ENCODE measurements around the gene BPIFA2.
"Not testable (repeated sequence)": the region's sequence is repeated elsewhere in the genome, so short reads cannot be mapped to it uniquely, and the experiment has no call there.

Gene BPIFA2, protein sequence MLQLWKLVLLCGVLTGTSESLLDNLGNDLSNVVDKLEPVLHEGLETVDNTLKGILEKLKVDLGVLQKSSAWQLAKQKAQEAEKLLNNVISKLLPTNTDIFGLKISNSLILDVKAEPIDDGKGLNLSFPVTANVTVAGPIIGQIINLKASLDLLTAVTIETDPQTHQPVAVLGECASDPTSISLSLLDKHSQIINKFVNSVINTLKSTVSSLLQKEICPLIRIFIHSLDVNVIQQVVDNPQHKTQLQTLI

DNA sequence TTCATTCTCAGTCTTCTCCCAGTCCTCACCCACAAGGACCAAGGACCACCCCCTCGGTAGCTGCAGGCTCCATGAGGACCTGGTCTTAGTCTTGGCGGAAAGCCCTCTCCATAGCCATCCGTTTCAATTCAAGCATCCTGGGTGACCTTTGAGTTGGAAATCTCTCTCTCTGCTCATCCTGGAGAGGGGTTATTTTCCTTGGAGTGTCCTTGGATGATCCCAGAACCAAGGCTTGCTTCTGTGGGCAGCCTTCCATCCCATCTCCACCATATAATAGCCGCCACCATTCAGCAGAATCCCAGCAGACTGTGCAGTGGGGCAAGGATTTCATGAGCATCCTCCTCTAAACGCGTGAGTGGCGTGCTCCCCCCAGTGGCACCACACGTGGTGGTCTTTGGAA is at the start of gene BPIFA2:
Gene BPIFA2 (plus strand): TSS at position 301 of the 400 bp plus-strand sequence. CDS start 987 bp downstream, outside the sequence.
- no peak for DNase-seq (ENCODE audit: low spot score)

DNA sequence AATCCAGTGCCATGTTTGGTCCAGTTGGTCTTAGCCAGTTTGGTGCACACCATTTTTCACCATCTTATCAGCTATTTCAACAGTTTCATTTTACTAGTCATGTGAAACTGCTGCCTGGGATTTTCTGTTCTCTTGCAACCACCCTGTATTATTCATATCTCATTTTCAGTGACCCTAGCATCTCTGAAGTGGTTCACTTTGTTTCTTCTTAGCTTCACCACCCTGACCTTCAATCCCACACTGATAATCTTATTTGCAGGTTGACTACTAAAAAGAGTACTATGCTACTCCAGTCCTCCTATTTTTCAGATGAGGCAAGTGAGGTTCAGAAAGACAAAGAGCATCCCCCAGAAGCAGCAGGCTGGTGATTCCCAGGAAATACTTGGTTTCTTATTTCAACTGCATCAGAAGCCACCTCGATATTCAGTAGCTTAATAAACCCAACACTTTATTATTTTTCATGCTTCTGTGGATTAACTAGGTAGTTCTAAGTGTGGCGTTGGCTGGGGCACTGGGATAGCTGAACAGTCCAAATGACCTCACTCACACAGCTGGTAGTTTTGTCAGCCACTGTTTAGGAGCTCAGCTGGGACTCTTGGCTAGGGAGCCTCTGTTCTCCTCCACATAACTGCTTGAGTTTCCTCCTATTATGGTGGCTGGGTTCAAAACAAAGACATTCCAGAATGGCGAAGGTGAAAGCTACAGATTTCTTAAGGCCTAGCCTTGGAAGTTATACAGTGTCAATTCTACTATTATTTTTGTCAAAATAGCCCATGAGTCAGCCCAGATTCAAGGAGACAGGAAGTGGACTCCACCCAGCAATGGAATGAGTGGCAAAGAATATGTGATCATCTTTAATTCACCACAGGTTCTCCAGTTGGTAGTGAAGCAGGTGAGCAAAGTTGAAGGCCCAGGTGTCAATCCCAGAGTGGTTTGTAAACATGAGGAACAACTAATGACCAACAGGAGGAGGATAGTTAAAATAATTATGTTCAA is 47.9 kb upstream of the BPIFA2 start:
- DNase-seq (ENCODE audit: low spot score) = no peak

DNA sequence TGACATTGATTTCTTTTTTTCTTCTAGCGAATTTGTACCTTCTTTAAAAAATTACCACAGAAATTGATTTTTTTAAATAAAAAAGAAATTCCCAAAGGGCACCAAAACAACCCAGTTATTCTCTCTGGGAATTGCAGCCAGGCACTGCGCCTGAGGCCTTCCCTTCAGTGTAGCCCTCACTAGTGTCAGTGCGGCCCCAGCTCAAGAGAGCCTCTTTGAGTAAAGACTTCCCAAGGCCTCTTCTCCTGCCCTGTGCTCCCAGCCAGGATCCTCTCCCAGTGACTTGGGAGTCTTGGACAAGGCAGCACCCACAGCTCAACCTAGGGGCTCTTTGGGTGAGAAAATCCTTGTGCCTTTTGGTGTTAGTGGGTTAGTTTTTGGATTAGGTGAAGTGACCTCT is 47.0 kb upstream of the BPIFA2 start:
- DNase-seq (ENCODE audit: low spot score) = no peak

DNA sequence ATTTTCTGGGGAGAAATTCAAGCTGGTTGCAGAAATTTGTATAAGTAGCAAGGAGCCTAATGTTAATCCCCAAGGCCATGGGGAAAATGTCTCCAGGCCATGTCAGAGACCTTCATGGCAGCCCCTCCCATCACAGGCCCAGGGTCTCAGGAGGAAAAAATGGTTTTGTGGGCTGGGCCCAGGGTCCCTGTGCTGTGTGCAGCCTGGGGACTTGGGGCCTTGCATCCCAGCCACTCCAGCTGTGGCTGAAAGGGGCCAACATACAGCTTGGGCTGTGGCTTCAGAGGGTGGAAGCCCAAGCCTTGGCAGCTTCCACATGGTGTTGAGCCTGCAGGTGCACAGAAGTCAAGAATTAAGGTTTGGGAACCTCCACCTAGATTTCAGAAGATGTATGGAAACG is 45.7 kb upstream of the BPIFA2 start:
- not testable (repeated sequence) for DNase-seq (ENCODE audit: low spot score)

DNA sequence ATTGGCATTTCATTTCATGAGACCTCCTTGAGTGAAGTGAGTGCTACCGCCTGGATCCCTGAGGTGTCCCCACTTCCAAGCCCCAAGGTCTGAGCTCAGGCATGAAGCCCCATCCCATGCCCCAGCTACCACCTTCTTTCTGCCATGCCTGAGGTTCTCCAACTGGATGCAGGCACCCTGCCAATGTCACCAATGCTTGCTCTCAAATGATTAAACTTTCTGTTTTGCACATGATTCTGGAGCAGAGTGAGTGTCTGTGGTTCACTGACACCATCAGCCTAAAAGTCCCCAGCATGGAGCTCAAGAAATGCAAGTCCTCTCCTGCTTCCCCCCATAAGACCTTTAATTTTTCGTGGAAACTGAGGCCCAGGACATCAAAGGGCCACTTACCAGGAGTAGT is 43.7 kb upstream of the BPIFA2 start:
- DNase-seq (ENCODE audit: low spot score) = no peak

DNA sequence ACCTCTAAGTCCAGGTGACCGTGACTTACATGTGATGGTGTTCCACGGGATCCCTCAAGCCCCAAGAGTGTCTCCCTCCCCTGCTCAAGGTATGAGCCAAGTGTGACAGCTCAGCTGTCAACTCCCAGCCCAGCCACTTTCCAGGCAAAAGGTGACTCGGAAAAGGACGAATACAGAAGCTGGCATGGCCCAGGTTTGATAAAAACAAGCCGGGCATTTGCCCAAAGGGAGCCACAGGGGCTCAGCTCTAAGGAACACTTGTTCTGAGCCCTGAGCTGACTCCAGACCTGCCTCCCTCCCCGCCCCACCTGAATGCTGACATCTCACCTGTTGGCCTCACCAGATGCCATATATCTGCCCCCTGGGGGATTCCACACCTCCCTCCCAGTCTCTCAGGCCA is 43.0 kb upstream of the BPIFA2 start:
- DNase-seq (ENCODE audit: low spot score) = no peak

DNA sequence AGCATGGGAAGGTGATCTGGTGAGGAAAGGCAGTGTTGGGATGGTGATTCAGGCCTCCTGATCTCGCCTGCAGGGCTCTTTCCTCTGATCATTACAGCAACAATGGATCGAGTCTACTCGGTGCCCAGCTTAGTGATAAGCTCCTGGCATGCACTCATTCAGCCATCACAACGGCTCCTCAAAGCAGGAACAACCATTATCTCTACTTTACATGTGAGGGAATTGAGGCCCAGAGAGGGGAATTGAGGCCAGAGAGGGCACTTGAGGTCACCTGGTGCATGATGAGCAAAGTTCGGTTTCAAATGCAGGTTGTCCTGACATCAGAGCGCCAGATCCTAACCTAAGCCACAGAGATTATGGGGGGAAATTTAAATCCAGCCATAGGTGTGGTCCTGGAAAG is 42.0 kb upstream of the BPIFA2 start:
- DNase-seq (ENCODE audit: low spot score) = no peak

DNA sequence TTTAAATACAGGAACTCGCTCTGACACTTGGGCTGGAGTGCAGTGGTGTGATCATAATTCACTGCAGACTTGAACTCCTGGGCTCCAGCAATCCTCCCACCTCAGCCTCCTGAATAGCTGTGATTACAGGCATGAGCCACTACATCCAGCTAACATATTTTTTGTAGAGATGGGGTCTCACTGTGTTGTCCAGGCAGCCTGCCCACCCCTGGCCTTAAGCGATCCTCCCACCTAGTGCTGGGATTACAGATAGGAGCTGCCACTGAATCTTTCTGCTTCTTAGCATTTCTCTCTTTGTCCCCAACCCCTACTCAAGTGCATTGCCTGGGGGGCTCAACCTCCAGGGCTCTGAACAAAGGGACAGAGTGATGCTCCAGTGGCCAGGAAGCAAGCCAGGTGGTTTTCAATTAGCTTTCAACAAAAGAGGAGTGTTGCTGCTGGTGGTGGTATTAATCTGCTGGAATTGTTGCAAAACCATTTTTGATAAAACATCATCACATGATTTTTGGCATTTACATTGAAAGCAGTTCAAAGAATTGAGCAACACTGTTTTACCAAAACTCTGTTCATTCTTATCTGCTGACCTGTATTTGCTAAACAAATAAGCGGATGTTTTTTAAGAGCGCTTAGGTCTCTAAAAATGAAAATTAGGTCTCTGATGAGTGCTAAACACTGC is 40.4 kb upstream of the BPIFA2 start:
- DNase-seq (ENCODE audit: low spot score) = no peak

DNA sequence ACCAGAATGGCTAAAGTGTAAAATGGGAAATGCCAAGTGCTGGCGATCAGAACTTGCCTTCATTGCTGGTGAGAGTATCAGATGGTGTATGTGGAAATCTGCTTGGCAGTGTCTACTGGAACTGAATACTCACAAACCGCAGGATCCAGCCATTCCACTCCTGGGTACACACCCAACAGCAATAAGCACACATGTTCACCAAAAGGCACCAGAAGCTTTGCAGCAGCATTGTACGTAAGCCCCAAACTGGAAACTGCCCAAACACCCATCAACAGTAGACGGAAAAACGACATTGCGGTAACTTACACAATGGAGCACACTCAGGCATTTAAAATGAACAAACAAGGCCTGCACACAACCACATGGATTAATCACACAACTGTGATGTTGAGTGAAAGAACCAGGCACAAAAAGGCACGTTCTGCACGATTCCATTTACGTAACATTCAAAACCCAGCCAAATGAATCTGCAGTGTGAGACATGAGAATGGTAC is 37.3 kb upstream of the BPIFA2 start:
- DNase-seq (ENCODE audit: low spot score) = no peak

DNA sequence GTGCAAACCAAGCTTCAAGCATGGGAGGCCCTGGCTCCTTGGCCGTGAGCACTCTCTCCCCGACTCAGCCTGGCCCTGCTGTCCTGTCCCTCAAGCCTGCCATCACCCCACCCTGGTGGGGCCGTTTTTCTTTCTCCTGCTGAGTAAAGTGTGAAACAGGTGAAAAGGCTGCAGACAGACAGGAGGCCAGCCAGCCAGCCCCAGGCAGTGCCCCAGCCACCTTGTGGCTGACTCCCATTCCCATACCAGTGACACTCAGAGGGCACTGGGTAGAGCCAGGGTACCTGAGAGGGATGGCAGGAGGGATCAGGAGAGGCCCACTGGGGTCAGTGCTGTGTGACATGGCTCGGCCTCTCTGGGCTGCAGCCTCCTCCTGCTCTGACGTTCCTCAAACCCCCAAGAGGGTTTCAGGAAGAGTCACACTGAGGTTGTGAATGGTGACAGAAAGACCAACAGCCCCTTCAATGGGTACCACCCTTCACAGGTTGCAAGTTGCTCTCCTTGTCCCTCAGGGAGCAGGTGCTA is 35.9 kb upstream of the BPIFA2 start:
- DNase-seq (ENCODE audit: low spot score) = no peak

DNA sequence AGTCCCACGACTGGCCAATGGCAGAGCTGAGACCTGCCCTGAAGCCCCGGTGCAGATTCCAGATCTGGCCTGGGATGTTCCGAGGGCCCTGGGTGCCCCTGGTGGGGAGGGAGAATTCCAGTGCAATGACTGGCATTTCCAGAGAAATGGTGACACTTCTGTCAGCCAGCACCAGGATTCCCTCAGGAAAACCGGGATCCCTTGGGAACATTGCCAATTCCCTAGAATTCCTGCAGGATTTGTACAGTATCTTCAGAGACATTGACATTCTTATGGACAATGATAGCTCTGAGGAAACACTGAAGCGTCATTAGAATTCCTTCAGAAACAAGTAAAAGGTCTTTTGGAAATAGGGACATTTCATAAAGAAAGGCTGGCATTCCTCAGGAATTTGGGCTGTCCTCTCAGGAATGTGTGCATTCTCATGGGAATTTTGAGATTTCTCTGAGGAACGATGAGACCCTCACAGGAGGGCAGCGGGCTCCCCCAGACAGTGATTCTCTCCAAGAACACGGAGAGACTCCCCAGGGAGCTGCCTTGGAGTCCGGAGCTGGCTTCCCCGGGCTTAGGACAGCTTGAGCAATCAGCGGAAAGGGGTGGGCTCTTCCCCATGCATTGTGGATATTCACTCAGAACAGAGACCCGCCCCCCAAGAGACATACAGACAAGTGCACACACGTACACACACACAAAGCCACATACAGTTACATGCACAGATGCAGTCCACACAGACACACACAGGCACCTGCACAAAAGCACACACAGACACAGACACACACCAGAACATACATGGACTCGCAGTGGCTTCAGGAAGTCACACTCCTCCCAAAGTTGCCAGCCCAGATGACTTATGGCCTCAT is 35.2 kb upstream of the BPIFA2 start:
- no peak for DNase-seq (ENCODE audit: low spot score)

DNA sequence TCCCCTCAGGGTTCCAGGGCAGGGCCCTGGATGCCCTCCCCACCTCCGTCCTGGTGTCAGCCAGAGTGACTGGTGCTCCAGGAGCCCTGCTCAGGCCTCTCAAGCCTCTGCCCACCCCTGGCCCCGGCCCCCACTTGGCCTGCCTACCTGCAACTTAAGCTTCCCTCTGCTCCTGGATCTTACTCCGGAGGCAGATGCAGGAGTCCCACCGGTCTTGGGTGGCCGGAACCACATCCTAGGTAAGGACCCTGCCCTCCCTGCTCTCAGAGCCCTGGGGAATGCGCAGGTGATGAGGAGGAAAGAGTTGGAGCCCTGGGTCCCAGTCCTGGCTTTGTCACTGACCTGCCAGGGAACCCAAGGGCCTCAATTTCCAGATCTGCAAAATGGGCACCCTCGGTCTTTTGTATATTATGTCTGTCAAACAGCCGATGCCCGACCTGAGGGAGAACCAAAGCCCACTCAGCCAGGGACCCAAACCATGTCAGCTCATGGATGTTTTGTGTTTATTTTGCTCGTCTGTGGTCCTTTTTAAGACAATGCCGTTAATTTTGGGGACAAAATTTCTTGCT is 34.5 kb upstream of the BPIFA2 start:
- DNase-seq (ENCODE audit: low spot score) = no peak

DNA sequence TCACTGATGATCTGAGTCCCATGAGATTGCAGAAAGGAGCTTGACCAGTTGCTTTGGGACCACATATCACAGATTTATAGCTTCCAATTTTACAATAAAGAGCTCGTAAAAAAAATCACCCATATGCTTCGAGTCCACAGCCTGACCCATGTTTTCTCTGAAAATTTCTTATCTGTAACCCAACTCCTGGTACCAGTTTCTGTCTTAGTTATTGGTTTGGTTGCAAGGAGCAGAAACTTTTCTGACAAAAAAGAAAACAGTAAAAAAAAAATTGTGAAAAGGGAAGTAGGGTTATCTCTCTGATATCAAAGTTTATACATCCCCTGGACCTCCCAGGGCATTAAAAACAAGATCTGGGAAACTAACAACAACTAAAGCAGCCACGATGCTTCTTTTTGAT is 30.8 kb upstream of the BPIFA2 start:
- no peak for DNase-seq (ENCODE audit: low spot score)

DNA sequence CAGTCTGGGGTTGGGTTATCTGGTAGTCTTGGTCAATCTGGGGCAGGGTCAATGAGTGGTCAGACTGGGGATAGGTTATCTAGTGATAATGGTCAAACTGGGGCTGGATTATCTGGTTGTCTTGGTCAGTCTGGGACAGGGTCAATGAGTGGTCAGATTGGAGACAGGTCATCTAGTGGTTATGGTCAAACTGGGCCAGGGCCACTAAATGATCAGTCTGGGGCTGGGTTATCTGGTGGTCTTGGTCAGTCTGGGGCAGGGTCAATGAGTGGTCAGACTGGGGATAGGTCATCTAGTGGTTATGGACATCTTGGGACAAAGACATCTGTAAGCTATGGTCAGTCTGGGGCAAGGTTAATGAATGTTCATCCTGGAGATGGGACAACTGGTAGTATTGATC is 28.5 kb upstream of the BPIFA2 start:
- DNase-seq (ENCODE audit: low spot score) = no peak

DNA sequence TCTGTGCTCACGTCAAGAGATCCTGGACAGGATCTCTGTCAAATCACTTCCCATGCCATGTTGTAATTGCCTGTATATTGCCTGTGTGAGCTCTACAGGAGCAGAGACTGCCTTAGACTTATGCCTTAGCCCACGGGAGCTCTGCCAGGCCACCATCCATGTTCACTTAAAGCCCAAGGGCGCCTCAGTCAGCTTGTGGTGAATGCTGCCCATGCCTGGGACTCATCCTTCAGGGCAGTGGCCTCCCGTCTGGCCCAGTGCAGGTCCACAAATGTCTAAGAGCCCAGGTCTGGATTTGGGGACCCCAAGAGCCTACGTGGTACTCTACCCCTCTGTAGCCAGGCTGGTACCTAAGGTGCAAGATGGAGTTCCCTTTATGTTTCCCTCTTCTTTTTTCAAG is 22.4 kb upstream of the BPIFA2 start:
- DNase-seq (ENCODE audit: low spot score) = no peak

DNA sequence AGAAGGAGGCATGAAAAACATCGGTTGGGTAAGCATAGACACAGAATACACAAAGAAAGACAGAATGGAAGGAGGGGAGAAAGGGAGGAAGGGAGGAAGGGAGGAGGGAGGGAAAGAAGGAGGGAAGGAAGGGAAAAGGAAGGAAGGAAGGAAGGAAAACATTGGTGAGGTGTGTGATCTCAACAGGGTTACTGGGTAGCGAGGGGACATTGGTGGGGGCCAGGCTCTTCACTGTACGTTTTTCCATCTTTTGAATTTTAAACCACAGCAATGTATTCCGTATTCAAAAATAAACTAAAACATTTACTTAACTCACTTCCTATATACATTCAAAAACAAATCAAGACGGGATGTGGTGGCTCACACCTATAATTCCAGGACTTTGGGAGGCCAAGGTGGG is 20.7 kb upstream of the BPIFA2 start:
- DNase-seq (ENCODE audit: low spot score) = no peak

DNA sequence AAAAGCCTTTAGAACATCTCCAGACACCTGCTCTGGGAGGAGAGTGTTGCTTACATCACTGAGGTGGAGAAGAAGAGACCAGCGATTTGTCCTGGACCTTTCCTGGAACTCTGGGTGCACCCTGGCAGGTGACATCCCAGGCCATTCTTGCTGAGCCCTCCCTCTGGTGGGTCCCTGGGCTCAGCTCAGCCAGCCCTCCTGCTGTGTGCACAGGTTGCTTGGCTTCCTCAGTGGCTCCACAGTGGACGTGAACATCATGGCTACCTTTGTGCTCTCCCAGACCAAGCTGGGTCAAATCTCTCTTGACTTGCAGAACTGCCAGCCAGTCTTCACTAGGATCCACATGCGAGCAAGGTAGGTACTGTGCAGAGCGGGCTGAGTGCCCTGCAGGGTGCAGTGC is 19.9 kb upstream of the BPIFA2 start:
- no peak for DNase-seq (ENCODE audit: low spot score)

DNA sequence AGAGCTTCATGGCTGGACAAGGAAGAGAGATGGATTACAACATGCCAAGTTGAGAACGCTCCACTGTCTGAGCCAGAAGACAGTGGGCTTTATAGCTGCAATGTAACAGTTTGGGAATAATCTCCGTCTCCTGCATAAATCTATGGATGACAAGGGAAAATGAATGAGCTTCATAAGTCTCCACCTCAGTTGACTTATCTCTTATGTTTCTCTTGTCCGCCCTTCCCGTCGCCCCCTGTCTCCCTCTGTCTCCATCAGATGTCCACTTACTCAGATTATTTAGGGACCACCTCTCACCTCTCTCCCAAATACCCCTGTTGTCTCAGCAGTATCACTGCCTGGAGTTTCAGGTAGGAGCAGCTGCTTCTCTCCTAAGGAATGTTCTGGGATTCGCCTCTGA is 13.7 kb upstream of the BPIFA2 start:
- DNase-seq (ENCODE audit: low spot score) = no peak

DNA sequence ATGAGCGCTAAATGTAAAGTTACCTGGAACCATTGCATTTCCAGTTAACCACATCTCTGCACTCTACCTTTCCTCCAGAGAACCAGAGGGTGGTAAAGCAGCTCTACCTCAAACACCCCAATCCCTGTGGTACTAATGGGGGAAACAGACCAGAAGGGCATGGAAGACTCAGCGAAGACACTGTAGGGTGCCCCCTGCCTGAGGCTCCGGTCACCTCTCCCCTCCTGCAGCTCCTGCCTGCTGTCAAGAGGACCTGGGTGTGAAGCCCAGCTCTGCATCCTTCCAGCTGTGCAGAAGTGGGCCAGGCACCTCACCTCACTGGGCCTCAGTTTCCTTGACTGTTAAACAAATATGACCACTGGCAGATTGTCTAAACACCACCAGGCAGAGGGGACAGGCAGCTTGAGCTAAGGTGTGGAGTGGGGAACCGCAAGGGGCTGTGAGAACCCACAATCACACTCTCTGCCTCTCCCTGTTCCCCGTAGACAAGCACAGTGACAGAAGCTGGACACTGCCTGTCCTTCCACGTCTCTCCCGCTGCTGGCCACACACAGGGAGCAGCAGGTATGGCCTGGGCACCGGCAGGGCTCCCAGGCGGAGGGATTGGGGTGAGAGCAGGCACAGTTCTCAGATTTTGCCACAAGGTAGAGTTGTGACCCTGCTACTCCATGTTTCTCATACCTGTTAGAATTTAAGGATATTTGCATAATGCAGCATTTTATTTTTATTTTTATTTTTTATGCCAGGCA is 9.1 kb upstream of the BPIFA2 start:
- DNase-seq (ENCODE audit: low spot score) = no peak

DNA sequence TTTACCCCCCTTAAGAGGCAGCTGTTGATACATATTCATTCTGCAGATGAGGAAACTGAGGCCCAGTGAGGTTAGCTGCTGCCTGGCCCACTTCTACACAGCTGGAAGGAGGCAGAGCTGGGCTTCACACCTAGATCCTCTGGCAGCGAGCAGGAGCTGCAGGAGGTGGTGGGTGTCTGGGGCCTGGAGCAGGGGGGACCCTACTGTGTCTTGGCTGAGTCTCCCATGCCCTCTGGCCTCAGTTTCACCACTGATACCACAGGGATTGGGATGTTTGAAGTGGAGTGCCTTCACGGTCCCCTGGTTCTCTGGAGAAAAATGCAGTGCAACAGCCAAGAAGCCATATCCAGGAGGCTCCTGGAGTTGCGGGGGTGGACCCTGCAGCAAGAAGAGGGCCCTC is 8.2 kb upstream of the BPIFA2 start:
- DNase-seq (ENCODE audit: low spot score) = no peak
